Parathyroid adenoma (tissue), 2 donors: Measurements from ENCODE around the gene XYLT1.

Experiments
- H2AFZ ChIP-seq: fragments of 300-600 bp; sonication (generic); one replicate; pipeline ENCODE4 v1.7.0; 2017; ENCODE audit warnings: antibody characterized with exemption, mild to moderate bottlenecking
- H3K27ac ChIP-seq: fragments of 300-600 bp; sonication (generic); one replicate; pipeline ENCODE4 v1.7.0; 2017
- H3K27me3 ChIP-seq: fragments of 300-600 bp; sonication (generic); one replicate; pipeline ENCODE4 v1.7.0; 2017; ENCODE audit warnings: low read length; ENCODE audit not compliant: control insufficient read depth, insufficient read depth
- H3K36me3 ChIP-seq: fragments of 300-600 bp; sonication (generic); one replicate; pipeline ENCODE4 v1.7.0; 2017; ENCODE audit warnings: low read length; ENCODE audit not compliant: control insufficient read depth, insufficient read depth
- H3K4me1 ChIP-seq: fragments of 300-600 bp; sonication (generic); one replicate; pipeline ENCODE4 v1.7.0; 2017; ENCODE audit warnings: control low read depth
- H3K4me2 ChIP-seq: fragments of 300-600 bp; sonication (generic); one replicate; pipeline ENCODE4 v1.7.0; 2017; ENCODE audit warnings: low read length
- H3K4me3 ChIP-seq: fragments of 300-600 bp; sonication (generic); one replicate; pipeline ENCODE4 v1.7.0; 2017; ENCODE audit warnings: low read depth, low read length
- H3K79me2 ChIP-seq: fragments of 300-600 bp; sonication (generic); one replicate; pipeline ENCODE4 v1.7.0; 2017; ENCODE audit warnings: control low read depth
- H3K9ac ChIP-seq: fragments of 300-600 bp; sonication (generic); one replicate; pipeline ENCODE4 v1.7.0; 2017; ENCODE audit warnings: mild to moderate bottlenecking
- H3K9me3 ChIP-seq: fragments of 300-600 bp; sonication (generic); one replicate; pipeline ENCODE4 v1.7.0; 2017; ENCODE audit warnings: low read length; ENCODE audit not compliant: control insufficient read depth
- TF ChIP-seq, protein P1 (sequence below): fragments of 300-600 bp; sonication (generic); IDR thresholded peaks from one replicate; pipeline ENCODE4 v1.7.0; 2017; ENCODE audit warnings: antibody characterized with exemption, mild to moderate bottlenecking
- donor health status: primary hyperparathyroidism.

XYLT1 gene

DNA sequence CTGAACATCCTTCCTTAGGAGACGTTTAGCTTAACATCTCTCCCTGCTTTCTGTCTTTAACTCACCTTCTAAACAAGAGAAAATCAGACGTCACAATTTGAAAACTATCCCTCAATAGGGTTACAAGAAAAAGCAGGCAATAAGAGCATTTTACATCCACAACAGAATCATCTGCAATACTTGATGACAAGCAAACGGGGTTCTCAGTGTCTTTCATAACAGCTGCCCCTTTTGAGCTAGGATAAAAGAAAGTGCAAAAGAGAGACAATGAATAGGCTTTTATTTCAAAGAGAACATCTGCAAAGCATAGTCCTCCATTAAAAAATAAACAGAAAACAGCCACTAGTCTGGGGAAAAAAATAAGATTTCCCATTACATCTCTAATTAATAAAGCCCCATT, 13.2 kb downstream of the XYLT1 start:
- no peaks in the 10 kb centered on the region for H3K9me3 ChIP-seq

GRCh38 chr16:17454162-17454730, 16.5 kb downstream of the XYLT1 start:
- H3K27me3 ChIP-seq = no peaks in the 10 kb centered on the region
- TF ChIP-seq, protein P1, sequence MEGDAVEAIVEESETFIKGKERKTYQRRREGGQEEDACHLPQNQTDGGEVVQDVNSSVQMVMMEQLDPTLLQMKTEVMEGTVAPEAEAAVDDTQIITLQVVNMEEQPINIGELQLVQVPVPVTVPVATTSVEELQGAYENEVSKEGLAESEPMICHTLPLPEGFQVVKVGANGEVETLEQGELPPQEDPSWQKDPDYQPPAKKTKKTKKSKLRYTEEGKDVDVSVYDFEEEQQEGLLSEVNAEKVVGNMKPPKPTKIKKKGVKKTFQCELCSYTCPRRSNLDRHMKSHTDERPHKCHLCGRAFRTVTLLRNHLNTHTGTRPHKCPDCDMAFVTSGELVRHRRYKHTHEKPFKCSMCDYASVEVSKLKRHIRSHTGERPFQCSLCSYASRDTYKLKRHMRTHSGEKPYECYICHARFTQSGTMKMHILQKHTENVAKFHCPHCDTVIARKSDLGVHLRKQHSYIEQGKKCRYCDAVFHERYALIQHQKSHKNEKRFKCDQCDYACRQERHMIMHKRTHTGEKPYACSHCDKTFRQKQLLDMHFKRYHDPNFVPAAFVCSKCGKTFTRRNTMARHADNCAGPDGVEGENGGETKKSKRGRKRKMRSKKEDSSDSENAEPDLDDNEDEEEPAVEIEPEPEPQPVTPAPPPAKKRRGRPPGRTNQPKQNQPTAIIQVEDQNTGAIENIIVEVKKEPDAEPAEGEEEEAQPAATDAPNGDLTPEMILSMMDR = no peak
- no peak overlapping the region for H3K27ac ChIP-seq
- H3K4me2 ChIP-seq = no peak overlapping the region
- H2AFZ ChIP-seq = no peak overlapping the region
- H3K4me1 ChIP-seq = no peaks in the 10 kb centered on the region
- no peaks in the 10 kb centered on the region for H3K36me3 ChIP-seq
- H3K9ac ChIP-seq = no peak overlapping the region
- H3K9me3 ChIP-seq = no peaks in the 10 kb centered on the region
- H3K79me2 ChIP-seq = peaks cover 3% of the 10 kb centered on the region
- H3K4me3 ChIP-seq = no peak overlapping the region

More for the DNA sequence above, 13.2 kb downstream of the XYLT1 start:
- Histone ChIP-seq H3K4me3 (no peak overlapping the region), H3K79me2 (peaks cover 12% of the 10 kb centered on the region), H3K9ac (no peak overlapping the region), H3K36me3 (no peaks in the 10 kb centered on the region), H3K4me2 (no peak overlapping the region), H2AFZ (no peak overlapping the region), H3K27me3 (no peaks in the 10 kb centered on the region), H3K4me1 (peaks cover 3% of the 10 kb centered on the region), H3K27ac (no peak overlapping the region)
- TF ChIP-seq, protein P1 = no peak

- TF ChIP-seq, protein P1 = no peak
- Histone ChIP-seq H3K4me3 (no peak overlapping the region), H3K9ac (no peak overlapping the region), H3K36me3 (no peaks in the 10 kb centered on the region), H2AFZ (no peak overlapping the region), H3K4me2 (no peak overlapping the region), H3K27me3 (no peaks in the 10 kb centered on the region), H3K4me1 (no peaks in the 10 kb centered on the region), H3K9me3 (no peaks in the 10 kb centered on the region), H3K27ac (no peak overlapping the region), H3K79me2 (peaks cover 7% of the 10 kb centered on the region)
Measured at GRCh38 chr16:17453364-17454038, 17.3 kb downstream of the XYLT1 start.

DNA sequence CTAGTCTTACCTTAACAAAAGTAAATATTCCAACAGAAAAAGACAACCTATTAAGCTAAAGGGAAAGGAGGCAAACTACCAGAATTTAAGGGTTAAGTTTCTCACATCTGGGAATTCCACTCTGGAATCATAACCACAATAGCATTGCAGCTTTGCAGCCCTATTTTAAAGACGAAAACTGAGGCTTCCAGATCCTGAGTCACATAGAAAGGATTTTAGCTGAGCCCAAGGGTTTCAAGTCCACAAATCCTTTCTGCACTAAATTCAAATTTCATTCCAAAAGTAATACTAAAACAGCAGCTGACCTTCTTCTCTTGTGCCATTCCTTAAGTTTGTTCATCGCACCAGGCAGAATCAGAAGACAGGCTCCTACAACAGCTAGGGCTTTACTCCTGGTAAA, 17.8 kb downstream of the XYLT1 start:
- no peak overlapping the region for H3K9ac ChIP-seq
- no peak overlapping the region for H3K4me2 ChIP-seq
- H3K79me2 ChIP-seq = peaks cover 7% of the 10 kb centered on the region
- no peaks in the 10 kb centered on the region for H3K36me3 ChIP-seq
- H3K4me1 ChIP-seq = no peaks in the 10 kb centered on the region
- no peaks in the 10 kb centered on the region for H3K27me3 ChIP-seq
- no peak overlapping the region for H3K4me3 ChIP-seq
- TF ChIP-seq, protein P1 = no peak
- no peak overlapping the region for H2AFZ ChIP-seq
- H3K9me3 ChIP-seq = no peaks in the 10 kb centered on the region
- no peak overlapping the region for H3K27ac ChIP-seq

GRCh38 chr16:17451843-17452242, 18.9 kb downstream of the XYLT1 start:
- Histone ChIP-seq H3K4me3 (no peak overlapping the region), H3K4me1 (no peaks in the 10 kb centered on the region)

More at GRCh38 chr16:17451843-17452242, 18.9 kb downstream of the XYLT1 start:
- Histone ChIP-seq H3K4me2 (no peak overlapping the region), H3K36me3 (no peaks in the 10 kb centered on the region), H3K79me2 (peaks cover 7% of the 10 kb centered on the region), H3K27me3 (no peaks in the 10 kb centered on the region), H3K9ac (no peak overlapping the region), H3K27ac (no peak overlapping the region), H2AFZ (no peak overlapping the region), H3K9me3 (no peaks in the 10 kb centered on the region)
- TF ChIP-seq, protein P1 = no peak
